ENCODE results near the gene CCDC167. TPM values are rescaled to one million over a fixed set of nuclear protein-coding genes. Genes with fewer than 3 reads are reported as not detected.
"Not testable (repeated sequence)": the region's sequence is repeated elsewhere in the genome, so short reads cannot be mapped to it uniquely, and the experiment has no call there.

CCDC167 gene
- total RNA-seq, 1 donor from 2014 or later, result 28.3 TPM

GRCh38 chr6:37452522-37452921 is 47.2 kb downstream of the CCDC167 start:
- Mint-ChIP-seq H3K36me3 (ENCODE audit: low read depth) (peaks cover 40% of the 10 kb centered on the region), H3K4me3 (ENCODE audit: unreplicated experiment) (no peak overlapping the region), H3K4me1 (ENCODE audit: low read depth) (peaks cover 2% of the 10 kb centered on the region), H3K27me3 (ENCODE audit: low read depth) (no peaks in the 10 kb centered on the region), H3K9me3 (ENCODE audit: low read depth) (no peaks in the 10 kb centered on the region), H3K27ac (ENCODE audit: unreplicated experiment) (no peak overlapping the region)
- no peak for DNase-seq (ENCODE audit: low spot score)
- TF ChIP-seq CTCF (IDR thresholded peaks at IDR 0.05), result no peak

- no peak overlapping the region for H3K27ac Mint-ChIP-seq (ENCODE audit: unreplicated experiment)
- no peak overlapping the region for H3K4me3 Mint-ChIP-seq (ENCODE audit: unreplicated experiment)
- no peaks in the 10 kb centered on the region for H3K9me3 Mint-ChIP-seq (ENCODE audit: low read depth)
- peaks cover 2% of the 10 kb centered on the region for H3K4me1 Mint-ChIP-seq (ENCODE audit: low read depth)
- DNase-seq (ENCODE audit: low spot score), result no peak
- no peaks in the 10 kb centered on the region for H3K27me3 Mint-ChIP-seq (ENCODE audit: low read depth)
- H3K36me3 Mint-ChIP-seq (ENCODE audit: low read depth), result peaks cover 42% of the 10 kb centered on the region
- TF ChIP-seq CTCF (IDR thresholded peaks at IDR 0.05), result no peak
Measured at GRCh38 chr6:37451441-37452193, 48.1 kb downstream of the CCDC167 start.

GRCh38 chr6:37449984-37450383 is 49.7 kb downstream of the CCDC167 start:
- DNase-seq (ENCODE audit: low spot score), result no peak
- H3K9me3 Mint-ChIP-seq (ENCODE audit: low read depth), result no peaks in the 10 kb centered on the region
- H3K4me3 Mint-ChIP-seq (ENCODE audit: unreplicated experiment), result no peak overlapping the region
- H3K4me1 Mint-ChIP-seq (ENCODE audit: low read depth), result peaks cover 2% of the 10 kb centered on the region
- no peak overlapping the region for H3K27ac Mint-ChIP-seq (ENCODE audit: unreplicated experiment)
- TF ChIP-seq CTCF (IDR thresholded peaks at IDR 0.05), result no peak
- no peaks in the 10 kb centered on the region for H3K27me3 Mint-ChIP-seq (ENCODE audit: low read depth)
- peaks cover 46% of the 10 kb centered on the region for H3K36me3 Mint-ChIP-seq (ENCODE audit: low read depth)

- not testable (repeated sequence) for H3K4me1 Mint-ChIP-seq (ENCODE audit: low read depth); H3K27me3 Mint-ChIP-seq (ENCODE audit: low read depth); H3K4me3 Mint-ChIP-seq (ENCODE audit: unreplicated experiment); DNase-seq (ENCODE audit: low spot score); H3K9me3 Mint-ChIP-seq (ENCODE audit: low read depth); H3K27ac Mint-ChIP-seq (ENCODE audit: unreplicated experiment)
- H3K36me3 Mint-ChIP-seq (ENCODE audit: low read depth), result peaks cover 27% of the 10 kb centered on the region
Measured at GRCh38 chr6:37443216-37443542, 56.5 kb downstream of the CCDC167 start.

- DNase-seq (ENCODE audit: low spot score), result no peak
- Mint-ChIP-seq H3K27me3 (ENCODE audit: low read depth) (no peaks in the 10 kb centered on the region), H3K4me1 (ENCODE audit: low read depth) (peaks cover 7% of the 10 kb centered on the region), H3K27ac (ENCODE audit: unreplicated experiment) (no peak overlapping the region), H3K36me3 (ENCODE audit: low read depth) (peaks cover 31% of the 10 kb centered on the region), H3K4me3 (ENCODE audit: unreplicated experiment) (no peak overlapping the region), H3K9me3 (ENCODE audit: low read depth) (no peaks in the 10 kb centered on the region)
- TF ChIP-seq CTCF (IDR thresholded peaks at IDR 0.05), result no peak
Measured at GRCh38 chr6:37442416-37443215, 57.1 kb downstream of the CCDC167 start.

Data from chondrocyte (in vitro differentiated cells).